Neural crest cell (in vitro differentiated cells): ENCODE measurements around the gene KLRF2. TPM values are rescaled to one million over a fixed set of nuclear protein-coding genes. Genes with fewer than 3 reads are reported as not detected.

Source experiments
- DNase-seq: peaks from one replicate; pipeline ENCODE4 v3.0.0; 2021; ENCODE audit warnings: low read depth, mixed read lengths, low spot score
- H3K27ac Mint-ChIP-seq: one replicate; pipeline ENCODE4 v1.8.0; 2021; ENCODE audit warnings: mild to moderate bottlenecking, mixed read lengths; ENCODE audit not compliant: unreplicated experiment
- H3K27me3 Mint-ChIP-seq: 2 replicates; pipeline ENCODE4 v1.8.0; 2021; ENCODE audit warnings: low read depth, mild to moderate bottlenecking, mixed read lengths
- H3K36me3 Mint-ChIP-seq: 2 replicates; pipeline ENCODE4 v1.8.0; 2021; ENCODE audit warnings: low read depth, mild to moderate bottlenecking, mixed read lengths
- H3K4me1 Mint-ChIP-seq: 2 replicates; pipeline ENCODE4 v1.8.0; 2021; ENCODE audit warnings: mixed read lengths
- H3K4me3 Mint-ChIP-seq: one replicate; pipeline ENCODE4 v1.8.0; 2021; ENCODE audit warnings: mild to moderate bottlenecking, mixed read lengths
- H3K9me3 Mint-ChIP-seq: 2 replicates; pipeline ENCODE4 v1.8.0; 2021; ENCODE audit warnings: mixed read lengths
- CTCF ChIP-seq: fragments of 200-600 bp; sonication (generic); conservative IDR thresholded peaks from 2 replicates; pipeline ENCODE4 v1.5.0; 2021; ENCODE audit warnings: antibody characterized with exemption, mild to moderate bottlenecking
- total RNA-seq: library from RNA; stranded (reverse); gene quantifications from 2 replicates; pipeline ENCODE4 v1.2.1, GENCODE V29; 2021

KLRF2 gene
- total RNA-seq, 1 donor from 2014 or later = not detected

GRCh38 chr12:9866860-9867269 lies 14.4 kb upstream of the KLRF2 start:
- no peak overlapping the region for H3K4me3 Mint-ChIP-seq
- no peak for TF ChIP-seq CTCF
- no peak overlapping the region for H3K27ac Mint-ChIP-seq
- H3K36me3 Mint-ChIP-seq = no peaks in the 10 kb centered on the region
- peaks cover 3% of the 10 kb centered on the region for H3K9me3 Mint-ChIP-seq
- no peaks in the 10 kb centered on the region for H3K27me3 Mint-ChIP-seq
- H3K4me1 Mint-ChIP-seq = peaks cover 13% of the 10 kb centered on the region
- no peak for DNase-seq

GRCh38 chr12:9867531-9867930 lies 13.8 kb upstream of the KLRF2 start:
- no peak for TF ChIP-seq CTCF
- peaks cover 13% of the 10 kb centered on the region for H3K4me1 Mint-ChIP-seq
- DNase-seq = no peak
- H3K9me3 Mint-ChIP-seq = peaks cover 3% of the 10 kb centered on the region
- H3K27ac Mint-ChIP-seq = no peak overlapping the region
- H3K4me3 Mint-ChIP-seq = no peak overlapping the region
- H3K36me3 Mint-ChIP-seq = no peaks in the 10 kb centered on the region
- H3K27me3 Mint-ChIP-seq = no peaks in the 10 kb centered on the region

- Mint-ChIP-seq H3K27me3 (no peaks in the 10 kb centered on the region), H3K4me3 (no peak overlapping the region), H3K9me3 (peaks cover under 1% of the 10 kb centered on the region), H3K4me1 (peaks cover 13% of the 10 kb centered on the region), H3K27ac (no peak overlapping the region), H3K36me3 (no peaks in the 10 kb centered on the region)
- no peak for TF ChIP-seq CTCF
- no peak for DNase-seq
Measured at GRCh38 chr12:9868311-9868801, 12.9 kb upstream of the KLRF2 start.

GRCh38 chr12:9868951-9869306 lies 12.4 kb upstream of the KLRF2 start:
- Mint-ChIP-seq H3K4me3 (no peak overlapping the region), H3K27me3 (no peaks in the 10 kb centered on the region), H3K4me1 (peaks cover 13% of the 10 kb centered on the region), H3K27ac (no peak overlapping the region), H3K9me3 (no peaks in the 10 kb centered on the region), H3K36me3 (no peaks in the 10 kb centered on the region)
- DNase-seq = no peak
- no peak for TF ChIP-seq CTCF

- Mint-ChIP-seq H3K36me3 (no peaks in the 10 kb centered on the region), H3K4me1 (peaks cover 13% of the 10 kb centered on the region), H3K9me3 (no peaks in the 10 kb centered on the region), H3K27me3 (no peaks in the 10 kb centered on the region), H3K27ac (peak within 1 kb of the TSS; percentile 91), H3K4me3 (peak within 1 kb of the TSS; percentile 72)
- no peak for DNase-seq
- TF ChIP-seq CTCF = no peak
Measured at GRCh38 chr12:9869307-9870161, 11.8 kb upstream of the KLRF2 start, which contains the start of gene CLEC2B. CLEC2B (minus strand) TSS chr12:9869354.
